ENCODE measurements around the gene RAB7B.

Gene RAB7B

DNA sequence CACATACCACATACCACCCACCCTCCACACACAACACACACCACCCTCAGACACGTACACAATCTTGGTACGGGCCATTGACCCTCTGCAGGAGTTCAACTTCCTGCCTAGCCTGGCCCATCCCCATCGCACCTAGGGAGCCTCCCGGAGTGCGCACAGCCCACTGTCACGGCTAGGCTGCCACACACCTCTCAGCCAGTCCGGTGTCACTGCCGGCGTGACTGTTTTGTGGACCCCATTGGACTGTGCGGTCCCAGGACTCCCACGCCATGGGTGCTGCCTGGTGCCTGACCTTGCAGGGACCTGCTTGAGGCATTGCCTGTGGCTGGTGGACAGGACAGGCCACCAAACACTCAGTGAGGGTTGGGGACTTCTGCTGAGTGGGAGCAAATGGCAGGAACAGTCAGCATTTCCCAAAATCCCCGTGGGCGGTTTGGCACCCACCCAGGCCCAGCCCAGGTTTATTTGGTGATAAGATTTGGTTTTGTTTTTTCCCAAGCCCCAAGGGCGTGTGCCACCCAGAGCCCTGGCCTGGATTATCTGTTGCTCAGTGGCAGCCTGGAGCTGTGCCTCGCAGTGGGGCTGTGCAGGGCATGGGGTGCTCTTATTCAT is 27.7 kb downstream of the RAB7B start:
- DNase-seq, result no peak

DNA sequence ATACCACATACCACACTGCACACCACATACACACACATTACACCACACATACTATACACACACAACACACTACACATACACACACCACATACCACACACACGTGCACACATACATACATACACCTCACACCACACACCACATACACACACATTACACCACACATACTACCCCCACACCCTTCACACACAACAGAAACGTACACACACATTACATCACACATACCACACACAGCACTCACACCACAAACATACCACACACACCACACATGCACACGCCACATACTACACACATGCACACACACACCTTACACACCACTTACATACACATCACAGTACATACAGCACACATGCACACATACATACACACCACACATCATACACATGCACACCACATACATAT is 28.5 kb downstream of the RAB7B start:
- DNase-seq, result no peak

DNA sequence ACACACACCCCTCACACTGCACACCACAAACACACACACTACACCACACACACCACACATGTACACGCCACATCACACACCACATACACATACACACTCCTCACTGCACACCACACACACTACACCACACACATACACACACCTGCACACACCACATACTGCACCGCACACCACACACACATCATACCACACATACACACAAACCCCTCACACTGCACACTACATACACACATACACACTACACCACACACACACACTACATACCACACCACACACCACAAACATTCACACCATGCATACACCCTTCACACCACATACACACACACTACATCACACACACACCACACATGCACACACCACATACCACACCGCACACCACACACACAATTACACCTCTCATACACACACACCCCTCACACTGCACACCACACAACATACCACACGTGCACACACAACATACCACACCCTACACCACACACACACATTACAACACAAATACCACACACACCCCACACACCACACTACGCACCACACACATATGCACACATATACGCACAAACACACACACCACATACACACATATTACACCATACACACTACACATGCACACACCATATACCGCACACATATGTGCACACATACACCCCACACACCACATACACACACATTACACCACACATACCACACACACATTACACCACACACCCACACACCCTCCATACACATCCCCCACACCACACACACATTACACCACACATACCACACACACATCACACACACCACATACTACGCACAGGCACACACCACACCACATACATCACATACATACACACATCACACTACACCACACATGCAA is 29.6 kb downstream of the RAB7B start:
- no peak for DNase-seq

DNA sequence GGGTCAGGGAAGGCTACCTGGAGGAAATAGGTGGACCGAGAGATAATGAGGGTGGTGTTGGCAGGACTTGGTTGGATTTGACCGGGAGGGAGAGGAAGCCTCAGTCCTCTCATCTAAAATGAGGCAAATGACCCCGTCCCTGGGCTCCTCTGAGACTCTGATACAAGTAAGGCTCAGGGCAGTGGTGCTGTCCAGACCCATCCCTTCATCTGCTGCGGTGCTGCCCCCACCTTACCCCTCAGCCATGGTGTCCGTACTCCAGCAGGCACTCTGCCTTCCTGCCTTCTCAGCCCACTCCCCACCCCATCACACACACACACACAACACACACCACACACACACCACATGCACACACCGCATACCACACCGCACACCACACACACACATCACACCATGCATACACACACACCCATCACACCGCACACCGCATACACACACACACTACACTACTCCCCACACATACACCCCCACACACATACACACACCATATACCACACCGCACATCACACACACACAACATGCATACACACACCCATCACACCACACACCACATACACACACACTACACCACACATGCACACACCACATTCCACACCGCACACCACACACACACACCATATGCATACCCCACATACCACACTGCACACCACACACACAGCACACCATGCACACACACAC is 30.6 kb downstream of the RAB7B start:
- DNase-seq, result no peak

DNA sequence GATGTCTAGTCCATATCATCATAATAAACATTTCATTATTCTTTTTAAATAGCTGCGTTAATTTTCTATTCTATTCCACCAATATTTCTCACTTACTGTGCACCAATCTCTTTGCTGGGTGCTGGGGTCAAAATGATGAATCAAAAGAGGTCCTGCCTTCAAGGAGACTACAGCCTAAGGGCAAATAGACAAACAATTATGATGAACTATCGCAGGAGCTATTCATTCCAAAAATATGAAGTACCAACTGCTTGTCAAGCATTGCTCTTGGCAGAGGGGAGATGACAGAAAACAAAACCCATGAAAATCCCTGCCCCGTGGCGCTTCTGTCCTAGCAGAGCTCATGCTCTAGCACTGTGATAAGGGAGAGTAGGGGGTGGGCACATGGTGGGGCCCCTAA is 31.1 kb downstream of the RAB7B start:
- no peak for DNase-seq

DNA sequence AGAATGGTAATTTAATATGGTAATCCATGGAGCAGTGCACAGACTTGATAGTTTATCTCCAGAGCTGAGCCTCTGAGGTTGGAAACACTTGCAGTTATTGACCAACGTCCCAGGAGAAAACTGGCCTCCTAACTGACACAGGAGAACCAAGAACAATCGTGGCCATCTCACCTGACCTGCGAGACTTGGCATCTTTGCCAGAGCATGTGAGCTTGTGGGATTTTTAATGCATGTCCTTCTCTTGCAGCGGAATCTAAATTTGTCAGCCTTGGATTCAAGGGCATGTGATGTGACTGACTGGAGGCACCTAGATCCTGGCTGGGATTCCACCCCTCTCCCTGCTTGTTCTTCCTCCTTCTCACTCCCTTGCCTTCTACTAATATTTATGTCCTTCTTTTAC is 32.1 kb downstream of the RAB7B start:
- DNase-seq, result no peak

DNA sequence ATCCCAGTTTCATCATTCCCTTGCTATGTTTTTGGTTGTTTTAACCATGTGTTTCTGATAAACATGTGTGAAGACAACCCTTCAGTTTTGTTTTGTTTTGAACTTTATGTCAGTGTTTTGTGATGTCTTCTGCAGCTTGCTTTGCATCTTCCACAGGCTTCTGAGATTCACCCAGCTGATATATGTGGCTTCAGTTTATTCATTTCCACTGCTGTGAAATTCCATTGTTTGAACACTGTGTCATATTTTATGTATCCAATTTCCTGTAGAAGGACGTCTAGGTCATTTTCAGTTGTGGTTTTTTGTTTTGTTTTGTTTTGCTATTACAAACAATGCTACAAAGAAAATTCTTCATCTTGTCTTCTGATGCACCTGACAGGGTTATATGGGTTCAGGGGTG is 32.7 kb downstream of the RAB7B start:
- DNase-seq, result no peak

DNA sequence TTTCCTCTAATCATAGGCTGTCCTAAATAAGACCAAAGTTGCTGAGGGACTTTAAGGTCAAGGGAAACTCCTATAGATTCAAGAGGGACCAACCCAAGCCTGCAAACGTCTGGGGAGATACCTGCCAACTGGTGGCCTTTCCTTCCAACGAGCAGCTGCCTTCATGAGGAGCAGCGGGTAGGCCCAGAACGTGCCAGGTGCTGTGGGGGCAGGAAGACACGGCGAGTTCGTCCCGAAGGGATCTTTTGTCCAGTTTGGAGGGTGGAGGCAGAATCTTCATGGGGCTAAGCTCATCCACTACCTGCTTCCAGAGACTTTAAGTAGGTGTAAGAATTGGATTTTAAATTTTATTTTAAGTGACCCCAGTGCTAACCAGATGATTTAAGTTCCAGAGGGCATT is 34.0 kb downstream of the RAB7B start:
- no peak for DNase-seq

DNA sequence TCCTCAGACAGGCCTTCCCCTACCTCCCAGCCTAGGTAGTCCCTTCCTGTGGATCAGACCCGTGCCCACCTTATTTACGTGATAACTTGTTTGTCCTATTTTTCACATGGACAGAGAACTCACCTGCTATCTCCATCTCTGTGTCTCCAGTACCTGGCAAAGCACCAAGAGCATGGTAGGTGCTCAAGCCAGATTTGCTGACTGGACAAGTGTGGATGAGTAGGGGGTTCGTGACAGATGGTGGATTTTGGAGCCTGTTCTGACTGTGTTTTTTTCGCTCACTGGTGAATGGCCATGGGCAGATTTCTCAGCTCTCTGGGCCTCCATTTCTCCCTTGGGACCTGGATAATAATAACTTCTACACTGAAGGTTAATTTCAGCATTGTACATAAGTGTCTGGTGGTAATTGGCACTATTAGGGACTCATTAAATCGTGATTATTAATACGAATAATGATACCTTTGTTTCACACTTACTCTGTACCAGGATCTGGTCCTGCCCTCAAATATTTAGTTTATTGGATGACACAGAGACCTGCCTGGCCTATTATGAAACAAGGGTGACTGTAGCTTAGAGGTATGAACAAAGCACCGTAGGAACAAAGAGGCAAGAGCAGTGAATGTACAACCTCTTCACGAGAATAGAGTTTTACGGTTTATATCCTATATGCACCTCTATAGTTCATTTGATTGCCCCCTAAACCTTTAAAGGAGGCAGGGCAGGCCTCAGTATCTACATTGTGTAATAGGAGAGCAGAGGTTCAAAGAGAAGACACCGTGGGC is 35.5 kb downstream of the RAB7B start:
- no peak for DNase-seq

DNA sequence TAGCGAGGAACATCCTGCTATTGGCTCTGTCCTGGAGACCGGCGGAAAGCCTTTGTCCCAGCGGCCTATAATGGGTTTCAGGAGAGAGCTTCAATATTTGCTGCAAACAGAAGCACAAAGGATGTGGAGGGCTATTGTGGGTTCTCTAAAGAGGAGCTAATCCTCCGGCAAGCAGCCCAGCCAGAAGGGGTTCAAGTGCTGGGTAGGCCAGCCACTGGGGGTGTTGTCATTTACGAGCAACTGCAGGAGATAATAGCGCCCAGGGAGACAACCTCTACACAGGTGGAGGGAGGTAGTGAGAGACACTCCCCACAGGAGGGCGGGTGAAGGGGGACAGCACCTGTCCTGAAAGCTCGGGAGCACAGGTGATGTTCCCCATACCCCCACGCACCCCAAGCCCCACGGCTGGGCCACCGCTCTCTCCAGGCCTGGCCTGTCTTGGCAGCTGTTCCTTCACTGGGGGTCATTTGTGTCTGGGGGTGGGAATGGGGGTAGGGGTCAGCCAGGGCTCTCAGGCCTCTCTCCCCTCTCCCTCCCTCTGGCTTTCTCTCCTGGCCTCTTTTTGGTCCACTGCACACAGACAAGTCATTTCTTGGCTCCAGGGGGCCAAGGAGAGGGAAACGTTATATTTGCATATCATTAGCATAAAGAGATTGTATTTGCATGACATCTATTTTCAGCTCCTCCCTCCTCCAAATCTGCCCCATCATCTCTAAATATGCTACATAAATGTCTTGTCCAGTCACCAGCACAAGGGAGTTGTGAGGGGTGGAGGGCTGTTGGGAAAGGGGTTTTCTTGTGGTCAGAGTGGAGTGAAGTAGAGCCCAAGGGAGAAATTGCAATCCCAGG is 37.9 kb downstream of the RAB7B start:
- peak in 1 of 56 donors; percentile 19 for DNase-seq

DNA sequence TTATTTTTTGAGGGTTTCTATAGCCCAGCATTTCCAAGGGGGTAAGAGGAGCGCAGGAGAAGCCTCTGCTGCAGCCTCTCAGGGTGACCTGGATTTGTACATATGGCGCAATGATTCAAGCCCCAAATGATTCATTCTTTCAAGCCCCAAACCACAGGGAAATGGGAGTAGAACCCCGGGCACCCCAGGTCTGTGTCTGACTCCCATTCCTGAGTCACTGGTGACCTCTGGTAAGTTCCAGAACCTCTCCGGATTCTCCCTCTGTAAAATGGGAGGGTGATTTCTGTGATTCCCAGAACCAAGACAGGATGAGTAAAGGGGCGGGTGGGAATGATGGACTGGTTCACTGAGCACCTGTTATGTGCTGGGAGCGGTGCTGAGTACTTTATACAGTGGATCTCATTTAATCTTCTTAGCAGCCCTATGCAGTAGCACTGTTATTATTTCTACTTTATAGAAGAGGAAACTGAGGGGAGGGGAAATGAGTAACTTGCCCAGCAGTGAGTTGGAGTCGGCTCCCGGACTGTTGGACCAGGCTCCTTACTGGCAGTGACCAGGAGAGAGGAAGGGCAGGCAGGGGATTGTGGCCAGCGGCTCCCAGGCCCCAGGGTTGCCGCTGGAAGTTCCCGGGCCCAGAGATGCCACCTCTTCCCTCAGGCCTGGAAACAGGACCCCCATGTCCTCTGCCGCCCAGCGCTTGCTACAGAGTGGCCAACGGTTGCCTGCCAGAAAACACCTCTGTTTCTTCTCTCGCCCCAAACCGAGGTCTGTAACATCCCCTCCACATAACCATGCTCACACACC is 39.6 kb downstream of the RAB7B start:
- DNase-seq, result no peak

DNA sequence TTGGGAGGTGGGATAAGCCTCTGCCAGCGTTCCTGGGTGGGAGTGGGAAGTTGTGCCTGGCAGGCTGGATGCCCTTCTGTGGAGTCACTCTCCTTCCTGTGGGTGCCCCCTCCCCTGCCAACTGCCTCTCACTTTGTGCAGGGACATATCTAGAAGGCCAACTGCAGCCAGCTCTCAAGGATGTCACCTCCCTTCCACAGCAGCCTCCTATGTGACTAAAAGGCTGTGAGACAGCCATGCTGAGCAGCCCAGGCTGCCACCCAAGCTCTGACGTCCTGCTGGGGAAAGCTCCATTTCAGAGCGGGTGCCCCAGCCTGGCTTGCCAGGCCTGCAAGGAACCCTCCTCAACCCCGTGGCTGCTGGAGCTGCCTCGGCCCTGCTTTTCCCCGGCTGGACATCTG is 40.4 kb downstream of the RAB7B start:
- DNase-seq, result no peak

DNA sequence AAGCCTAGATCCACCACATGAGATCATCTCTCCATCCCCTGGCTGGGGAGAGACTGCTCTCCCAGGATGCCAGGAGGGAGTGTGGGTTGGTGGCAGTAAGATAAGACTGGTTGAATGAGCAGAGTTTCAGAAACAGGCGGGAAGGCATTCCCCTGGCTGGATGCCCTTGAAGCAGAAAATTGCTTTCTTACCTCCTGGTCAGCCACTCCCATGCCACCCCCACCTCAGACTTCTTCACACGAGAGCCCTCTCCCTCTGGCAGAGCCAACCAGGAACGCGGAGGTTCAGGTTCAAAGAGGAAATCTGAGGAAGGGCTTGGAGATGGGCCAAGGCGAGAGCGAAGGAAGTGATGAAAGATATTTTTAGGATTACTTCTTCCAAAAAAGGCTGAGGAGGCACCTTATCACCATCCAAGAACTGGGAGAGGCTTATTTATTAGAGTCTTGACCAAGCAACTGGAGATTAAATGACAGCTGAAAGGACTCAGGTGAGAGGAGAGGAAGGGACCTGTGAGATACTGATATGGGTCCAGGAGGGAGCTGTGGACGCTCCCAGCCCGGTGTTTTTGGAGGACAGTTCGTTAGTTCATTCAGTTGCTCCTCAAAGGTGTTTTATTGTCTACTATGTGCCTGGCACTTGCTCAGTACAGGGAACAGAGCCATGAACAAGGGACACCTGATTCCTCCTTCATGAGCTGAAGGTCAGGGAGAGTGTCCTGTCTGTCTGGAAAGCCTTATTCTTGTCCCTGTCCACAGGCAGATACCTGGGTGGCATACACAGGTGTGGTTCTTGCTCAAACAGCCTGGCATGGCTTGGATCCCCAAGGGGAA is 41.0 kb downstream of the RAB7B start:
- no peak for DNase-seq

DNA sequence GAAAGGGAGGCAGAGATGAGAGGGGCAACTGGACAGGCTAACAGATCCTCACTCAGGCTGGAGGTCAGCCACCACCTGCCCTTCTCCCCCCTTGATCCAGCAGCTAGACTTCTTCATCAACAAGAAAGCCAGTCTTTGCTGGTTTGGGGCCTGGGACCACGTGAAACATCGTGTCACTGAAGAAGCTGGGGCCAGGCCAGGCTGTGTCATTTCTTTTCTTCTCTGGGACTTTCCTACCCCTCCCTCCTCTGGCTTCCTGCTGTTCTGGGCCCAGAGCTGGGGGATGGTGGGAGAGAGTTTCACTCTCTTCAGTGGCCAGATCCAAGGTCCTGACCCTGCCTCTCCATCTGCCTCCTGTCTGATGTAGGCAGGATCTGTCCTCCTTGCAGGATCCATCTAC is 41.8 kb downstream of the RAB7B start:
- peak in 22 of 56 donors; percentile 7 to 66 (median 22) for DNase-seq

DNA sequence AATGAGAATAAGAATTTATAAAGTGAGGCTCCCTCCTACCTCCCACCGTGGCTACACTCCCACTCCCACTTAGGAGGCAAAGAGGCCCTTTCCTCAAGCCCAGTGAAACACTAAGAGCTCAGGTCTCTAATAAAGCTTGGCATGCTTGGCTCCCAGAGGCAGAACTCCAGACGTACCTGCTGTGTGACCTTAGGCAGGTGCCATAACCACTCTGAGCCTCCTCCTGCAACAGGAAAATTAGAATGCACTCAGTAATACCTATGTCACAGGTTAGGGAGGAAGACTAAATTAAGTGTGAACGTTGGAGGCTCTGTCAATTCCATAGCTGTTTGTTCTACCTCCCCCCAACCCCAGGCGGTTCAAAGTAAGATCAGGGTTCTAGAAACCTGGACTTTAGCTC is 43.4 kb downstream of the RAB7B start:
- no peak for DNase-seq

DNA sequence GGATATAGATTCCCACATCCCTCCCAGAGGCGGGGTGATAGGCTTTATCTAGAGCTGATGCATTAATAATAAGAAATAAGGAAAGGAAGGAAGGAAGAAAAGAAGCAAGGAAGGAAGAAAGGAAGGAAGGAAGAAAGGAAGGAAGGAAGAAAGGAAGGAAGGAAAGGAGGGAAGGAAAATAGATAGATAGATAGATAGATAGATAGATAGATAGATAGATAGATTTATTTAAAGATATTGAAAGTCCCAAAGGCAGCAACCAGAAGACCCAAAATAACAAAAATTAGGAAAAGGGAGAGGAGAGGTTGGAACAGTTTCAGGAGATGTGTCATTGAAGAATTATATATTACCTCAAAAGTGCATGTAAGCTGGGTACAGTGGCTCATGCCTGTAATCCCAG is 47.7 kb downstream of the RAB7B start:
- no peak for DNase-seq

DNA sequence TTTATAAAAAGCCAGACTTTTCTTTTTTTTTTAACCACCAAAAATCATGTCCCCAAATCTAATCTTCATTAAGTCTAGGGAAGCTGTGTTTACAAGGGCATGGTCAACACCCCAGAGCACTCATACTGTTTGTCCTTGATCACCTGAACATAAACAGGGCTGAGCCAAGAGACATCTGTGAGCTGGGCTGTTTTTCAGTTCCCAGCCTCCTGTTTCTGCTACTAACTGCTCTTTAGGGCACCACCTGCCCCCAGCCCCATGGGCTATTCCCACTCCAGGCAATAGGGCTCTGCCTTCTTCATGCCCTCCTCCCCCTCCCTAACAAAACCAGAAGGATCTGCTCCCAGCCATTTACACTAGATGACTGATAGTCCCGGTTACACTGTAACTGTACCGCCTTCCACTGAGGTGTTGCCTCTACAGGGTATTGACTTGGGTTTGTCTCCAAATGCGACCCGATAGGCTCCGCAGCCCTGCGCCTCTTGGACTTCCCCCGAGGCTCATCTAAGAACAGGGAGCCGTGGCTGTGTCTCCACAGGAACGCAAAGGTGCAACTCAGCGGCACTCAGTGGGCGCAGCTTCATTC is 48.3 kb downstream of the RAB7B start:
- no peak for DNase-seq

DNA sequence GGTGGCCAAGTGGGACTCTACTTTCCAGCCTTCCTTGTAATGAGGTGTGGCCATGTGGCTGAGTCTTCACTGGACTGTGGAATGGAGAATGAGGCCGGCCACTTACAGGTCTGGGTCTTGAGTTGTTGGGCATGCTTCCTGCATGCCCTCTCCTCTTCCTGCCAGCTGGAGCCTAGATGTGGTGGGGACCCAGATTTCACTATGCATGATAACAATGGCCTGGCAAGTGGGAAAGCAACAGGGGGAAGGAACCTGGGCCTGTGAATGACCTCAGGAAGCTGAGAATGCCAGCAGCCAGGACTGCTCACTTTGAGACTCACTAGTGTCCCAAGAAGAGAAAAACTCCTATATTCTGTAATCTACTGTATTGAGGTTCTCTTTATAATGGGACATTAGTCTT is 51.4 kb downstream of the RAB7B start:
- DNase-seq, result no peak

All from nucleus accumbens (tissue), 56 donors.